GM18526 (cell line): ENCODE data around the gene FAM120B.

Experiments used
- POLR2A ChIP-seq: IDR thresholded peaks from 3 replicates; pipeline ENCODE4 v1.6.1; 2011; ENCODE audit not compliant: insufficient read length; ENCODE audit errors: extremely low read depth

FAM120B gene

GRCh38 chr6:170289180-170289931, 17.2 kb upstream of the FAM120B start:
- TF ChIP-seq POLR2A: no peak

- no peak for TF ChIP-seq POLR2A
Observed at GRCh38 chr6:170289951-170290295, 16.6 kb upstream of the FAM120B start.

GRCh38 chr6:170290296-170291128, 16.0 kb upstream of the FAM120B start, which contains the start of gene DLL1:
DLL1 (minus strand) TSS chr6:170291078; CDS start chr6:170290139, 939 bp downstream.
- peak; percentile 38 for TF ChIP-seq POLR2A

GRCh38 chr6:170291271-170292110, 15.1 kb upstream of the FAM120B start:
- TF ChIP-seq POLR2A: no peak

- TF ChIP-seq POLR2A: no peak
Observed at GRCh38 chr6:170292111-170292406, 14.5 kb upstream of the FAM120B start.

GRCh38 chr6:170292407-170293158, 14.0 kb upstream of the FAM120B start:
- no peak for TF ChIP-seq POLR2A

GRCh38 chr6:170293341-170294231, 13.0 kb upstream of the FAM120B start:
- TF ChIP-seq POLR2A: no peak

- TF ChIP-seq POLR2A: no peak
Observed at GRCh38 chr6:170294298-170294730, 12.2 kb upstream of the FAM120B start.

- TF ChIP-seq POLR2A: no peak
Observed at GRCh38 chr6:170294813-170295509, 11.6 kb upstream of the FAM120B start.

- TF ChIP-seq POLR2A: no peak
Observed at GRCh38 chr6:170295510-170296422, 10.8 kb upstream of the FAM120B start.

GRCh38 chr6:170296423-170296745, 10.2 kb upstream of the FAM120B start:
- TF ChIP-seq POLR2A: no peak

- TF ChIP-seq POLR2A: no peak
Observed at GRCh38 chr6:170296746-170297575, 9.6 kb upstream of the FAM120B start.
